ENCODE results near the gene AKAP12. TPM values are rescaled to one million over a fixed set of nuclear protein-coding genes. Genes with fewer than 3 reads are reported as not detected.

AKAP12 gene, protein sequence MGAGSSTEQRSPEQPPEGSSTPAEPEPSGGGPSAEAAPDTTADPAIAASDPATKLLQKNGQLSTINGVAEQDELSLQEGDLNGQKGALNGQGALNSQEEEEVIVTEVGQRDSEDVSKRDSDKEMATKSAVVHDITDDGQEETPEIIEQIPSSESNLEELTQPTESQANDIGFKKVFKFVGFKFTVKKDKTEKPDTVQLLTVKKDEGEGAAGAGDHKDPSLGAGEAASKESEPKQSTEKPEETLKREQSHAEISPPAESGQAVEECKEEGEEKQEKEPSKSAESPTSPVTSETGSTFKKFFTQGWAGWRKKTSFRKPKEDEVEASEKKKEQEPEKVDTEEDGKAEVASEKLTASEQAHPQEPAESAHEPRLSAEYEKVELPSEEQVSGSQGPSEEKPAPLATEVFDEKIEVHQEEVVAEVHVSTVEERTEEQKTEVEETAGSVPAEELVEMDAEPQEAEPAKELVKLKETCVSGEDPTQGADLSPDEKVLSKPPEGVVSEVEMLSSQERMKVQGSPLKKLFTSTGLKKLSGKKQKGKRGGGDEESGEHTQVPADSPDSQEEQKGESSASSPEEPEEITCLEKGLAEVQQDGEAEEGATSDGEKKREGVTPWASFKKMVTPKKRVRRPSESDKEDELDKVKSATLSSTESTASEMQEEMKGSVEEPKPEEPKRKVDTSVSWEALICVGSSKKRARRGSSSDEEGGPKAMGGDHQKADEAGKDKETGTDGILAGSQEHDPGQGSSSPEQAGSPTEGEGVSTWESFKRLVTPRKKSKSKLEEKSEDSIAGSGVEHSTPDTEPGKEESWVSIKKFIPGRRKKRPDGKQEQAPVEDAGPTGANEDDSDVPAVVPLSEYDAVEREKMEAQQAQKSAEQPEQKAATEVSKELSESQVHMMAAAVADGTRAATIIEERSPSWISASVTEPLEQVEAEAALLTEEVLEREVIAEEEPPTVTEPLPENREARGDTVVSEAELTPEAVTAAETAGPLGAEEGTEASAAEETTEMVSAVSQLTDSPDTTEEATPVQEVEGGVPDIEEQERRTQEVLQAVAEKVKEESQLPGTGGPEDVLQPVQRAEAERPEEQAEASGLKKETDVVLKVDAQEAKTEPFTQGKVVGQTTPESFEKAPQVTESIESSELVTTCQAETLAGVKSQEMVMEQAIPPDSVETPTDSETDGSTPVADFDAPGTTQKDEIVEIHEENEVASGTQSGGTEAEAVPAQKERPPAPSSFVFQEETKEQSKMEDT (N-terminal part only)
- polyA plus RNA-seq (2011; rRNA removed): 145 and 192 TPM in 2 replicates
- polyA plus RNA-seq (2012; cell fraction: cytosol; rRNA removed): 18.6 and 19.3 TPM in 2 replicates
- polyA plus RNA-seq (2012; cell fraction: nucleus; rRNA removed): 19.5 and 28.6 TPM in 2 replicates
- 32.1 to 42.0 TPM (median 36.3 TPM) in 3 replicates for polyA plus RNA-seq (2017; fragmentation: RNase III; extraction: RNeasy Plus Mini Kit Qiagen cat#74134 plus additional on column Dnase treatment)
- 73.1 and 80.0 TPM in 2 replicates for polyA minus RNA-seq (2011; rRNA and poly(A)+ RNA removed)

DNA sequence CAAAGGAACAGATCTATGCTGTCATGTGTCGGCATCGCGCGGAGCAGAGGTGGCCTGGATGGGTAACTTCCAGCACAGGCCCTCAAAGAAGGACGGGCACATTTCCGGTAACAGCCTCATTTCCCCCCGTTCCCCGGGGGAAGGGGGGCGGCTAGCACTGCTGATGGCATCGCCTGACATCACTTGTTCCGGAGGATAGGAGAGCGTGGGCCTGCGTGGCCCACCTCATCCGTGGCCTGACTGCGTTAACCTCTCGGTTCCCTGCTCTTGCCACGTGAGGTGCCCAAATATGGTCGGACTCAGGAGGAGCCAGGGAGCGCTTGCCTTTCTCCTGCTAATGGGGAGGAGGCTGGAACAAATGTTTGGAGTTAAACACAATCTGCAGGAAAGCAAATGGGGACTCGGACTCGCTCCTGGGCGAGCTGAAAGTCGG is at the start of gene AKAP12:
Gene AKAP12, plus strand, starts transcription at position 365 of the 433 bp plus-strand sequence. CDS start 596 bp downstream, outside the sequence.
- TF ChIP-seq HEYL (CRISPR knock-in tag; IDR thresholded peaks at IDR 0.05) (no peak), KDM5A (IDR thresholded peaks at IDR 0.05) (no peak), ZC3H11A (IDR thresholded peaks at IDR 0.05) (no peak), ZFP36 (IDR thresholded peaks at IDR 0.05; ENCODE audit: borderline replicate concordance, partially characterized antibody) (no peak), TP53 (CRISPR knock-in tag; IDR thresholded peaks at IDR 0.05) (no peak), EP300 (IDR thresholded peaks at IDR 0.05) (no peak), CEBPB (IDR thresholded peaks at IDR 0.05) (no peak), JUN (IDR thresholded peaks at IDR 0.05) (no peak), HOXB13 (CRISPR knock-in tag; IDR thresholded peaks at IDR 0.05; ENCODE audit: low read depth) (no peak), JUNB (IDR thresholded peaks at IDR 0.05) (no peak), FOSL2 (IDR thresholded peaks at IDR 0.05) (no peak), FOSL2 (CRISPR knock-in tag; IDR thresholded peaks at IDR 0.05) (no peak), ZNF302 (CRISPR knock-in tag; IDR thresholded peaks at IDR 0.05) (no peak)
- TF ChIP-seq, protein P1, sequence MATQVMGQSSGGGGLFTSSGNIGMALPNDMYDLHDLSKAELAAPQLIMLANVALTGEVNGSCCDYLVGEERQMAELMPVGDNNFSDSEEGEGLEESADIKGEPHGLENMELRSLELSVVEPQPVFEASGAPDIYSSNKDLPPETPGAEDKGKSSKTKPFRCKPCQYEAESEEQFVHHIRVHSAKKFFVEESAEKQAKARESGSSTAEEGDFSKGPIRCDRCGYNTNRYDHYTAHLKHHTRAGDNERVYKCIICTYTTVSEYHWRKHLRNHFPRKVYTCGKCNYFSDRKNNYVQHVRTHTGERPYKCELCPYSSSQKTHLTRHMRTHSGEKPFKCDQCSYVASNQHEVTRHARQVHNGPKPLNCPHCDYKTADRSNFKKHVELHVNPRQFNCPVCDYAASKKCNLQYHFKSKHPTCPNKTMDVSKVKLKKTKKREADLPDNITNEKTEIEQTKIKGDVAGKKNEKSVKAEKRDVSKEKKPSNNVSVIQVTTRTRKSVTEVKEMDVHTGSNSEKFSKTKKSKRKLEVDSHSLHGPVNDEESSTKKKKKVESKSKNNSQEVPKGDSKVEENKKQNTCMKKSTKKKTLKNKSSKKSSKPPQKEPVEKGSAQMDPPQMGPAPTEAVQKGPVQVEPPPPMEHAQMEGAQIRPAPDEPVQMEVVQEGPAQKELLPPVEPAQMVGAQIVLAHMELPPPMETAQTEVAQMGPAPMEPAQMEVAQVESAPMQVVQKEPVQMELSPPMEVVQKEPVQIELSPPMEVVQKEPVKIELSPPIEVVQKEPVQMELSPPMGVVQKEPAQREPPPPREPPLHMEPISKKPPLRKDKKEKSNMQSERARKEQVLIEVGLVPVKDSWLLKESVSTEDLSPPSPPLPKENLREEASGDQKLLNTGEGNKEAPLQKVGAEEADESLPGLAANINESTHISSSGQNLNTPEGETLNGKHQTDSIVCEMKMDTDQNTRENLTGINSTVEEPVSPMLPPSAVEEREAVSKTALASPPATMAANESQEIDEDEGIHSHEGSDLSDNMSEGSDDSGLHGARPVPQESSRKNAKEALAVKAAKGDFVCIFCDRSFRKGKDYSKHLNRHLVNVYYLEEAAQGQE (IDR thresholded peaks at IDR 0.05): no peak
- TF ChIP-seq, protein P2, sequence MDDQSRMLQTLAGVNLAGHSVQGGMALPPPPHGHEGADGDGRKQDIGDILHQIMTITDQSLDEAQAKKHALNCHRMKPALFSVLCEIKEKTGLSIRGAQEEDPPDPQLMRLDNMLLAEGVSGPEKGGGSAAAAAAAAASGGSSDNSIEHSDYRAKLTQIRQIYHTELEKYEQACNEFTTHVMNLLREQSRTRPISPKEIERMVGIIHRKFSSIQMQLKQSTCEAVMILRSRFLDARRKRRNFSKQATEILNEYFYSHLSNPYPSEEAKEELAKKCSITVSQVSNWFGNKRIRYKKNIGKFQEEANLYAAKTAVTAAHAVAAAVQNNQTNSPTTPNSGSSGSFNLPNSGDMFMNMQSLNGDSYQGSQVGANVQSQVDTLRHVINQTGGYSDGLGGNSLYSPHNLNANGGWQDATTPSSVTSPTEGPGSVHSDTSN (IDR thresholded peaks at IDR 0.05): no peak
- H3K27ac ChIP-seq: peak within 1 kb of the TSS; percentile 78 to 91
- H3K9me3 ChIP-seq: no peaks in the 10 kb centered on the region
- FAIRE-seq (no peak), ATAC-seq (peak in 1 of 2 experiments; percentile 37; a peak in 5 of 6 replicates), DNase-seq (ENCODE audit: low read depth in 1 of 2, low spot score in 1 of 2) (peak in 1 of 2 experiments; percentile 28)
- 84% methylated on average over 7 of the region's 23 CpGs for WGBS (ENCODE audit: missing lambda C conversion rate)
- POLR2A ChIA-PET: interaction anchor here (0.6 to 0.7 kb wide), 2 partner anchors 25 to 171 kb away, joined by 3 to 5 read pairs; no protein-coding TSS in a partner anchor
- H3K4me2 ChIP-seq: peak within 1 kb of the TSS; percentile 83
- CTCF ChIA-PET: interaction anchor here (0.7 kb wide), 1 partner anchor 74 kb away, joined by 3 read pairs; no protein-coding TSS in a partner anchor
- H3K4me3 ChIP-seq: peak within 1 kb of the TSS; percentile 72
- H3K4me1 ChIP-seq: peaks cover 19% of the 10 kb centered on the region; the same call in 2 of the 3 replicates

DNA sequence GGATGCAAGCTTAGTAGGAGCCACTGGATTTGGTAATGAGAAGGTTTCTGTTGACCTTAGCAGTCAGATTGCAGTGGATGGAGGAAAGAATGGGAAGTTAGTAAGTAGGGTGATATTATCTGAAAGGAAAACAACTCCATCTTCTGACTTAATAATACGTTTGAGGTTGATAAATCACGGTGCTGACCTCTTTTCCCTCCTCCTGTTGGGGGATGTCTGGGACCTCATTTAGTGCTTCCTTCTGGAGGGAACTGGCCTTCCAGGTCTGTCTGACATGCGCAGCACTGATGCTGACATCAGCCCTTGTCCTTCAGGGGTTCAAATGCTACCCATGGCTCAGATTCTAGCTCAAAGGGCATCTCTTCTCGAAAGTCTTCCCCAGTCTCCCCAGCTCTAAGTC is 48.2 kb upstream of the AKAP12 start:
- Histone ChIP-seq H3K9me3 (no peaks in the 10 kb centered on the region), H3K4me1 (no peaks in the 10 kb centered on the region), H3K4me3 (no peak overlapping the region), H3K4me2 (no peak overlapping the region), H3K27ac (no peak overlapping the region)
- POLR2A ChIA-PET: no interaction called here
- no peak for DNase-seq (ENCODE audit: low read depth in 1 of 2, low spot score in 1 of 2)
- CTCF ChIA-PET: interaction anchor here (0.5 kb wide), 1 partner anchor 108 kb away, joined by 4 read pairs; no protein-coding TSS in a partner anchor
- FAIRE-seq: no peak
- TF ChIP-seq RNF2 (IDR thresholded peaks at IDR 0.05; ENCODE audit: borderline replicate concordance, low read depth): no peak
- TF ChIP-seq RFX5 (IDR thresholded peaks at IDR 0.05): no peak
- TF ChIP-seq, protein P1 (IDR thresholded peaks at IDR 0.05): no peak
- TF ChIP-seq, protein P3, sequence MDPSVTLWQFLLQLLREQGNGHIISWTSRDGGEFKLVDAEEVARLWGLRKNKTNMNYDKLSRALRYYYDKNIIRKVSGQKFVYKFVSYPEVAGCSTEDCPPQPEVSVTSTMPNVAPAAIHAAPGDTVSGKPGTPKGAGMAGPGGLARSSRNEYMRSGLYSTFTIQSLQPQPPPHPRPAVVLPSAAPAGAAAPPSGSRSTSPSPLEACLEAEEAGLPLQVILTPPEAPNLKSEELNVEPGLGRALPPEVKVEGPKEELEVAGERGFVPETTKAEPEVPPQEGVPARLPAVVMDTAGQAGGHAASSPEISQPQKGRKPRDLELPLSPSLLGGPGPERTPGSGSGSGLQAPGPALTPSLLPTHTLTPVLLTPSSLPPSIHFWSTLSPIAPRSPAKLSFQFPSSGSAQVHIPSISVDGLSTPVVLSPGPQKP (IDR thresholded peaks at IDR 0.05; ENCODE audit: low read depth, low read length): no peak
- no peak for TF ChIP-seq EHMT2 (IDR thresholded peaks at IDR 0.05; ENCODE audit: low read depth)
- 68% methylated on average over 4 of the region's 4 CpGs for WGBS (ENCODE audit: missing lambda C conversion rate)
- ATAC-seq: no peak
